Stimulated activated CD4-positive, alpha-beta T cell treated with anti-CD3 and anti-CD28 coated beads, Interleukin-12 subunit alpha, Interleukin-12 subunit beta, amount 100 ng/mL, for 48 hours (primary cell): ENCODE data around the gene OR52I1.

Experiments
- DNase-seq, 3 donors: peaks; one replicate each; pipeline ENCODE4 v3.0.0-alpha.2; 2020; ENCODE audit warnings: low read depth in 2 of 3, low spot score in 1 of 3

Gene OR52I1

GRCh38 chr11:4610258-4610935 is 16.6 kb downstream of the OR52I1 start:
- DNase-seq = peak in 1 of 3 donors; percentile 22

GRCh38 chr11:4611986-4612385 is 18.1 kb downstream of the OR52I1 start:
- DNase-seq = no peak

GRCh38 chr11:4615856-4616444 is 22.1 kb downstream of the OR52I1 start:
- no peak for DNase-seq

GRCh38 chr11:4619514-4619913 is 25.7 kb downstream of the OR52I1 start:
- no peak for DNase-seq

GRCh38 chr11:4626207-4627099 is 32.6 kb downstream of the OR52I1 start:
- peak in 2 of 3 donors; percentile 40 to 57 for DNase-seq

GRCh38 chr11:4636136-4636535 is 42.3 kb downstream of the OR52I1 start:
- DNase-seq = no peak

- DNase-seq = peak; percentile 48 to 61 (median 56)
These were observed 43.3 kb downstream of the OR52I1 start, which contains the start of gene OR51D1 for GRCh38 chr11:4636962-4637661. OR51D1 (plus strand) TSS chr11:4637477; CDS start chr11:4639791, 2,314 bp downstream.

GRCh38 chr11:4637662-4638047 is 43.8 kb downstream of the OR52I1 start:
- no peak for DNase-seq

GRCh38 chr11:4639931-4640330 is 46.1 kb downstream of the OR52I1 start:
- no peak for DNase-seq

GRCh38 chr11:4641501-4641900 is 47.7 kb downstream of the OR52I1 start:
- no peak for DNase-seq

- DNase-seq = no peak
These were observed 48.2 kb downstream of the OR52I1 start for GRCh38 chr11:4642043-4642442.

GRCh38 chr11:4643076-4643475 is 49.2 kb downstream of the OR52I1 start:
- no peak for DNase-seq

- no peak for DNase-seq
These were observed 49.8 kb downstream of the OR52I1 start, which contains the start of gene OR51E1 for GRCh38 chr11:4643682-4644081. OR51E1 (plus strand) TSS chr11:4643982; CDS start chr11:4652527, 8,545 bp downstream.

- no peak for DNase-seq
These were observed 50.4 kb downstream of the OR52I1 start for GRCh38 chr11:4644233-4644632.
